T47D (cell line): Measurements from ENCODE around the gene GPSM1.

ENCODE experiments used
- DNase-seq, 2 experiments: peaks; one replicate each; pipeline versions ENCODE4 v3.0.0 to v3.0.0-alpha.2; 2011 to 2012; ENCODE audit warnings: low read depth in 1 of 2, low spot score in 1 of 2
- JUND ChIP-seq: IDR thresholded peaks from 2 replicates; pipeline ENCODE4 v1.6.1; 2012; ENCODE audit warnings: low read depth
- in situ Hi-C: cut with HindIII; loops from 2 replicates; pipeline ENCODE4 v1.10.0; 2016; ENCODE audit warnings: low sequenced_read_pairs, low pct_unique_long_range_greater_than_20kb

GPSM1 gene

DNA sequence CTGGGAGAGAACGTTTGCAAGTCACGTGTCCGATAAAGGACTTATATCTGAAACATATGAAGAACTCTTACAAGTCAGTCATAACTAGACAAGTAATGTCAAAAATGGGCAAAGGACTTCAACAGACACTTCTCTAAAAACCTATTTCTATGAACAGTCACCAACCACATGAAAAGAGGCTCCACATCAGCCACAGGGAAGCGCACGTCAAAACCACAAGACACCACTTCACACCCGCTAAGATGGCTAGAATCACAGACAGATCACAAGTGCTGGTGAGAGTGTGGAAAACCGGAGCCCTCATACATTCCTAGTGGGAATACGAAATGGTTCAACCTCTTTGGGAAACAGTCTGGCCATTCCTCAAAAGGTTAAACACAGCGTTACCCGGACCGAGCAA, 57.7 kb downstream of the GPSM1 start:
- no peak for DNase-seq
- in situ Hi-C loops, result no loop called here
- no peak for TF ChIP-seq JUND

- in situ Hi-C loops, result no loop called here
These were observed 58.7 kb downstream of the GPSM1 start for GRCh38 chr9:136386018-136386417.

DNA sequence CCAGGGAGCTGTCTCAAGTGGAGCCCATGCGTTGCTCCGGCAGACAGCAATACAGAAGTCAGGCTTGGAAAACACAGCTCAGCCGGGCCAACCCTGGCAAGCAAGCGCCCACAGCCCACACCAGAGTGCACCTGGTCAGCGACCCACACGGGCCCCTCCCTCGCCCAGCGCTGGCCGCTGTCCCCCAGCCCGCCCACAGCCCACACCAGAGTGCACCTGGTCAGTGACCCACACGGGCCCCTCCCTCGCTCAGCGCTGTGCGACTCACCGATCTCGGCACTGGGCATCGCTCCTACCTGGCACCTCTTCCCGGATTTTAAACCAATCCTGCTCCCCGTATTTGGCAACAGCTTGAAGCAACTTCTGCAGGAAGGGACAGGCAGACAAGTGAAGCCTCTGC, 59.9 kb downstream of the GPSM1 start:
- in situ Hi-C loops, result no loop called here
- no peak for DNase-seq
- TF ChIP-seq JUND, result no peak

More at GRCh38 chr9:136386018-136386417, 58.7 kb downstream of the GPSM1 start:
- no peak for DNase-seq
- TF ChIP-seq JUND, result no peak

DNA sequence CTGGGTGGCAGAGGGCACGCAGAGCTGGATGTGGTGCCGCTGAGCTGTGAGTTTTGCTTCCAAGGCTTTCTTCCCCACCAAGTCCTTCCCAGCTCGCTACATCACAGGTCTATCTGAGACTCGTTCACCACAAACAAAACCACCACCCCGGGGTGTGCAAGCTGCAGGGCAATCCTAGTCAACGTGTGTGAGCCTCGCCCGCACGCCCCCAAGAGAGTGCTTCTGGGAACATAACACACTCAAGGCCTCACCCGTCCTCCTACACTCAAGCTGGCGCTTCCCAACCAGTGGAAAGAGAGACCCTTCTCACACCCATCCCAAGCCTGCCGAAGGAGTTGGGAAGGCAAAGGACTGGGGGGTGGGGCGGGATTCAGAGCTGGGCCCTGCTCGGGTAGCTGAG, 62.1 kb downstream of the GPSM1 start:
- no peak for DNase-seq
- TF ChIP-seq JUND, result no peak
- in situ Hi-C loops, result no loop called here

DNA sequence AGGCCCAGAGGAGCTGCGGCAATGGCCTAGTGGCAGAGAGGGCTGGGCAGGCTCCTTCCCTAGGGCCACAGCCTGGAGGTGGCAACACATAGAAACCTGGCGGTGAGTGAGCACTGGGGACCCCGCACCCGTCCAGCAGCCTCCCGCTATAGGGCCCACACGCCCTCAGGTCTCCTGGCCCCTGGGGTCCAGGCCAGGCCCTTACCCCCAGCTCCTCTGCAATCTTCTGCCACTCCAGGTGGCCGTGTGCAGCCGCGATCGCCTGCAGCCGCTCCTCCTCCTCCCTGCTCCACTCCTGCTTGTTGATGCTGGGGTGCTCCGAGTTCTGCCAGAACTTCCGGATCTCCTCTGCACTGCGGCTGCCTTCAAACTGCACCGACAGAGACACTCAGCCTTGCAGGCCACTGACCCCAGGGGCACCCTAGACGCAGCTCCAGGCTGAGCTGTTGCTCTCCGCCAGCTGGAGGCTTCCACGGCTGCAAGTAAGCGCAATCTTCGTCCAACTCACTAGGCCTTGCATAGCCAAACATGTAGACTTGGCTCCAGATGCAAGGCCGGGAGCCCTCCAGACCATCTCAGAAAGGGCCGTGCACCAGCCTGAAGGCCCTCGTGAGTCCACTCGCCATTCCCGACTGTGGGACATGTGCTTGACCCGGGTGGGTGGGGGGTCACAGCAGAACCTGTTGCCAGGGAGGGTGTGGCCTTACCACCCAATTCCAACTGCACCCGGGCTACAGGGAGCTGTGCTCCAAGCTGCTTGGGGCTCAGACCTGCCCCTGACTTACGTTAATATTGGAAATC, 64.6 kb downstream of the GPSM1 start:
- in situ Hi-C loops, result no loop called here
- DNase-seq, result no peak
- no peak for TF ChIP-seq JUND

- TF ChIP-seq JUND, result no peak
- in situ Hi-C loops, result no loop called here
- DNase-seq, result no peak
These were observed 65.5 kb downstream of the GPSM1 start for GRCh38 chr9:136392538-136393449.

- no peak for DNase-seq
- in situ Hi-C loops, result no loop called here
- TF ChIP-seq JUND, result no peak
These were observed 66.2 kb downstream of the GPSM1 start for GRCh38 chr9:136393531-136393930.

- DNase-seq, result no peak
- TF ChIP-seq JUND, result no peak
- in situ Hi-C loops, result no loop called here
These were observed 67.1 kb downstream of the GPSM1 start for GRCh38 chr9:136394312-136395019.

GRCh38 chr9:136395020-136395340, 67.6 kb downstream of the GPSM1 start:
- in situ Hi-C loops, result no loop called here
- DNase-seq, result no peak
- no peak for TF ChIP-seq JUND

DNA sequence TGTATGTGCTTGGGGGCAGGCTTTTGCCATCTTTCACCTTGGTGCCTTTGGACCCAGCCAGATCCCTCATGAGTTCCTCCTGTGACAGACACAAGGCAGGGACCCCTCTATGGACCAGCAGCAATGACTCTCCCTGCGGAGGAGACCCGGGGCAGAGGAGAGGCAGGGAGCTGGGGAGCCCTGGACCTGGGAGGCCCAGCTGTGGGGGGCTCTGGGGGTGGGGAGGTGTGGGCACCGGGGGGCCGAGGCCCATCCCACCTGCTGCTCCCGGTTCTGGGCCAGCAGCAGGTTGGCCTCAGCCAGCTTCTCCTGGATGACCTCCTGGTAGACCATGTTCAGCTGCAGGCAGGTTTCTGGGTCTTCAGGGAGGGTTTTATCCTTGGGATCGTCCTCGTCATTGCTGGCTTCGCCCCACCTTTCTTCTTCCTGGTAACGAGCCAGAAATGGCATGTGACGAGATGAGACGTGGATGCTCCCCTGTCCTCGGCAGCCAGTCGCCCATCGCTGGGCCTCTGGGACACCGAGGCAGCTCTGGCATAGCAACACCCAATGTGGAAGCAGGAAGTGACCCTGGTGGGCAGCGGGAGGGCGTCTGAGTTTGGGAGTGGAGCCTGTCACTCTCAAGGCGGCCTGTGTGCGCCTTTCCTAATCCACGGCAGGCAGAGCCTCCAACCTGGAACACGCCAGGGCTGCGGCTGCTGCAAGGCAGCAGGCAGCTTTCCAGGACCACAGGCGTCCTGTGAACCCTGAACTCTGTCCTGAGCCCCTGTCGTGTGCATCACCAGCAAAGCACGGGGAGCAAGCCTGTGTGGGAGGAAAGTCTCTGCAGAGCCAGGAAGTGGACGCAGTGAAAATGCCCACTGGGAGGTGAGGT, 68.2 kb downstream of the GPSM1 start:
- TF ChIP-seq JUND, result no peak
- no peak for DNase-seq
- in situ Hi-C loops, result no loop called here

DNA sequence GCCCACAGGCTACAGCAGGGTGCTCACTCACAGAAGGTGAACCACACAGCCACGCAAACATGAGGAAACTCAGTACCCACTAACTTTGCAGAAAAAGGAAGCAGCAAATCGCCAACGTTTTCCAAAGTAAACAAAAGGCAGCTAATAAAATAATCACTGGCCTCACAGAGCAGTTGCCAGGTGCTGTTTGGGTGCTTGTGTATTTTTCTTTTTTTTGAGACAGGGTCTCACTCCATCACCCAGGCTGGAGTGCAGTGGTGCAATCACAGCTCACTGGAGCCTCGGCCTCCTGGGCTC, 68.8 kb downstream of the GPSM1 start:
- DNase-seq, result no peak
- TF ChIP-seq JUND, result no peak
- in situ Hi-C loops, result no loop called here

GRCh38 chr9:136397643-136398042, 70.3 kb downstream of the GPSM1 start:
- TF ChIP-seq JUND, result no peak
- in situ Hi-C loops, result no loop called here

More at GRCh38 chr9:136397643-136398042, 70.3 kb downstream of the GPSM1 start:
- no peak for DNase-seq
